ENCODE data around the gene USP36.
A peak's percentile ranks its signal among the peaks of the same experiment; 100 is the strongest.

Gene USP36

GRCh38 chr17:78829477-78829876 lies 11.1 kb downstream of the USP36 start:
- Histone ChIP-seq H3K27me3 (ENCODE audit: low read depth, low read length) (no peaks in the 10 kb centered on the region), H3K9ac (ENCODE audit: low read length) (no peak overlapping the region), H3K4me1 (ENCODE audit: low read length) (peaks cover 11% of the 10 kb centered on the region), H3K9me3 (ENCODE audit: insufficient read depth, low read length) (no peaks in the 10 kb centered on the region), H4K20me1 (ENCODE audit: insufficient read depth, low read length) (peaks cover 3% of the 10 kb centered on the region; the same call in 1 of the 2 replicates), H3K36me3 (replicated peaks; ENCODE audit: low read depth, low read length) (peaks cover 73% of the 10 kb centered on the region), H3K27ac (ENCODE audit: low read length) (no peak overlapping the region), H3K4me2 (ENCODE audit: low read length) (no peak overlapping the region), H3K4me3 (ENCODE audit: low read length) (no peak overlapping the region), H3K79me2 (ENCODE audit: low read length) (peaks cover 71% of the 10 kb centered on the region), H2AFZ (ENCODE audit: low read depth, low read length) (no peak overlapping the region)
- no peak for TF ChIP-seq EZH2phosphoT487 (IDR thresholded peaks at IDR 0.05; ENCODE audit: low read depth)
- no peak for TF ChIP-seq CTCF (IDR thresholded peaks at IDR 0.05; ENCODE audit: low read depth, low read length)

GRCh38 chr17:78828470-78829185 lies 12.0 kb downstream of the USP36 start:
- H3K4me2 ChIP-seq (ENCODE audit: low read length), result no peak overlapping the region
- no peak overlapping the region for H3K27ac ChIP-seq (ENCODE audit: low read length)

GRCh38 chr17:78826836-78827509 lies 13.6 kb downstream of the USP36 start:
- H3K4me2 ChIP-seq (ENCODE audit: low read length), result peak overlapping the region; percentile 20
- H3K9me3 ChIP-seq (ENCODE audit: insufficient read depth, low read length), result no peaks in the 10 kb centered on the region
- H3K36me3 ChIP-seq (replicated peaks; ENCODE audit: low read depth, low read length), result peaks cover 78% of the 10 kb centered on the region
- peaks cover 16% of the 10 kb centered on the region; the same call in 1 of the 2 replicates for H4K20me1 ChIP-seq (ENCODE audit: insufficient read depth, low read length)
- H3K27me3 ChIP-seq (ENCODE audit: low read depth, low read length), result no peaks in the 10 kb centered on the region
- H3K9ac ChIP-seq (ENCODE audit: low read length), result no peak overlapping the region
- TF ChIP-seq CTCF (IDR thresholded peaks at IDR 0.05; ENCODE audit: low read depth, low read length) (no peak), EZH2phosphoT487 (IDR thresholded peaks at IDR 0.05; ENCODE audit: low read depth) (no peak)
- H3K27ac ChIP-seq (ENCODE audit: low read length), result peak overlapping the region; percentile 32; the same call in 1 of the 2 replicates
- H2AFZ ChIP-seq (ENCODE audit: low read depth, low read length), result no peak overlapping the region
- H3K4me3 ChIP-seq (ENCODE audit: low read length), result no peak overlapping the region
- H3K4me1 ChIP-seq (ENCODE audit: low read length), result peaks cover 11% of the 10 kb centered on the region
- H3K79me2 ChIP-seq (ENCODE audit: low read length), result peaks cover 68% of the 10 kb centered on the region

More at GRCh38 chr17:78828470-78829185, 12.0 kb downstream of the USP36 start:
- H4K20me1 ChIP-seq (ENCODE audit: insufficient read depth, low read length), result peaks cover 10% of the 10 kb centered on the region; the same call in 1 of the 2 replicates
- no peaks in the 10 kb centered on the region for H3K9me3 ChIP-seq (ENCODE audit: insufficient read depth, low read length)
- no peak overlapping the region for H3K4me3 ChIP-seq (ENCODE audit: low read length)
- H3K36me3 ChIP-seq (replicated peaks; ENCODE audit: low read depth, low read length), result peaks cover 79% of the 10 kb centered on the region
- TF ChIP-seq CTCF (IDR thresholded peaks at IDR 0.05; ENCODE audit: low read depth, low read length), result no peak
- no peak for TF ChIP-seq EZH2phosphoT487 (IDR thresholded peaks at IDR 0.05; ENCODE audit: low read depth)
- no peak overlapping the region for H3K9ac ChIP-seq (ENCODE audit: low read length)
- H3K4me1 ChIP-seq (ENCODE audit: low read length), result peaks cover 11% of the 10 kb centered on the region
- H3K27me3 ChIP-seq (ENCODE audit: low read depth, low read length), result no peaks in the 10 kb centered on the region
- no peak overlapping the region for H2AFZ ChIP-seq (ENCODE audit: low read depth, low read length)
- peaks cover 79% of the 10 kb centered on the region for H3K79me2 ChIP-seq (ENCODE audit: low read length)

GRCh38 chr17:78826421-78826820 lies 14.2 kb downstream of the USP36 start:
- TF ChIP-seq EZH2phosphoT487 (IDR thresholded peaks at IDR 0.05; ENCODE audit: low read depth) (no peak), CTCF (IDR thresholded peaks at IDR 0.05; ENCODE audit: low read depth, low read length) (no peak)
- Histone ChIP-seq H4K20me1 (ENCODE audit: insufficient read depth, low read length) (peaks cover 16% of the 10 kb centered on the region; the same call in 1 of the 2 replicates), H3K9me3 (ENCODE audit: insufficient read depth, low read length) (no peaks in the 10 kb centered on the region), H3K4me2 (ENCODE audit: low read length) (no peak overlapping the region), H2AFZ (ENCODE audit: low read depth, low read length) (no peak overlapping the region), H3K27ac (ENCODE audit: low read length) (no peak overlapping the region), H3K36me3 (replicated peaks; ENCODE audit: low read depth, low read length) (peaks cover 78% of the 10 kb centered on the region), H3K9ac (ENCODE audit: low read length) (no peak overlapping the region), H3K79me2 (ENCODE audit: low read length) (peaks cover 63% of the 10 kb centered on the region), H3K4me3 (ENCODE audit: low read length) (no peak overlapping the region), H3K4me1 (ENCODE audit: low read length) (peaks cover 11% of the 10 kb centered on the region), H3K27me3 (ENCODE audit: low read depth, low read length) (no peaks in the 10 kb centered on the region)
